ENCODE results near the gene CACNA1I. TPM values are rescaled to one million over a fixed set of nuclear protein-coding genes. Genes with fewer than 3 reads are reported as not detected.

Gene CACNA1I
- total RNA-seq, 1 donor from 2014 or later = 0.32 TPM

DNA sequence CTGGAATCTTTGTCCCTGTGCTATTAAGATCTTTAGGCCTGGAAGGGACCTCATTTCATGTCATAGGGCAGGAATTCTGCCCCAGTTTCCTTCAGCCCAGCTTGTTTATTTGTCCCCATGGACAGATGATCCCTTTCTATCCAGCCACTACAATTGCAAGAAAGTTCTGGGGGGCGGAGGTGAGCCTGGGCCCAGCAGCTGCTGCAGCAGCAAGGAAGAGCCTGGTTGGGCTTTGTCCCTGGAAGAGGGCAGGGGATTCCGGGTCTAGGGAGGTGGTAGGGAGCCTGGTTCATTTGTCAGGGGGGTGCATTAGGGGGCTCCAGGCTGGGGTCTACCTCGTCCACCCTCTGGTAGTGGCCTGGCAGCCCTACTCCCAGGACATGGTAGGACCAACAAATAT, 16.4 kb upstream of the CACNA1I start:
- TF ChIP-seq, protein P1, sequence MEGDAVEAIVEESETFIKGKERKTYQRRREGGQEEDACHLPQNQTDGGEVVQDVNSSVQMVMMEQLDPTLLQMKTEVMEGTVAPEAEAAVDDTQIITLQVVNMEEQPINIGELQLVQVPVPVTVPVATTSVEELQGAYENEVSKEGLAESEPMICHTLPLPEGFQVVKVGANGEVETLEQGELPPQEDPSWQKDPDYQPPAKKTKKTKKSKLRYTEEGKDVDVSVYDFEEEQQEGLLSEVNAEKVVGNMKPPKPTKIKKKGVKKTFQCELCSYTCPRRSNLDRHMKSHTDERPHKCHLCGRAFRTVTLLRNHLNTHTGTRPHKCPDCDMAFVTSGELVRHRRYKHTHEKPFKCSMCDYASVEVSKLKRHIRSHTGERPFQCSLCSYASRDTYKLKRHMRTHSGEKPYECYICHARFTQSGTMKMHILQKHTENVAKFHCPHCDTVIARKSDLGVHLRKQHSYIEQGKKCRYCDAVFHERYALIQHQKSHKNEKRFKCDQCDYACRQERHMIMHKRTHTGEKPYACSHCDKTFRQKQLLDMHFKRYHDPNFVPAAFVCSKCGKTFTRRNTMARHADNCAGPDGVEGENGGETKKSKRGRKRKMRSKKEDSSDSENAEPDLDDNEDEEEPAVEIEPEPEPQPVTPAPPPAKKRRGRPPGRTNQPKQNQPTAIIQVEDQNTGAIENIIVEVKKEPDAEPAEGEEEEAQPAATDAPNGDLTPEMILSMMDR (IDR thresholded peaks at IDR 0.05) = no peak
- Histone ChIP-seq H3K9me3 (no peaks in the 10 kb centered on the region), H3K27ac (no peak overlapping the region), H3K27me3 (peaks cover 63% of the 10 kb centered on the region), H3K4me3 (no peak overlapping the region), H3K4me1 (peaks cover 4% of the 10 kb centered on the region), H3K36me3 (no peaks in the 10 kb centered on the region)
- intact Hi-C loops (cut with DNase I) = no loop called here
- no peak for ATAC-seq
- no peak for DNase-seq

DNA sequence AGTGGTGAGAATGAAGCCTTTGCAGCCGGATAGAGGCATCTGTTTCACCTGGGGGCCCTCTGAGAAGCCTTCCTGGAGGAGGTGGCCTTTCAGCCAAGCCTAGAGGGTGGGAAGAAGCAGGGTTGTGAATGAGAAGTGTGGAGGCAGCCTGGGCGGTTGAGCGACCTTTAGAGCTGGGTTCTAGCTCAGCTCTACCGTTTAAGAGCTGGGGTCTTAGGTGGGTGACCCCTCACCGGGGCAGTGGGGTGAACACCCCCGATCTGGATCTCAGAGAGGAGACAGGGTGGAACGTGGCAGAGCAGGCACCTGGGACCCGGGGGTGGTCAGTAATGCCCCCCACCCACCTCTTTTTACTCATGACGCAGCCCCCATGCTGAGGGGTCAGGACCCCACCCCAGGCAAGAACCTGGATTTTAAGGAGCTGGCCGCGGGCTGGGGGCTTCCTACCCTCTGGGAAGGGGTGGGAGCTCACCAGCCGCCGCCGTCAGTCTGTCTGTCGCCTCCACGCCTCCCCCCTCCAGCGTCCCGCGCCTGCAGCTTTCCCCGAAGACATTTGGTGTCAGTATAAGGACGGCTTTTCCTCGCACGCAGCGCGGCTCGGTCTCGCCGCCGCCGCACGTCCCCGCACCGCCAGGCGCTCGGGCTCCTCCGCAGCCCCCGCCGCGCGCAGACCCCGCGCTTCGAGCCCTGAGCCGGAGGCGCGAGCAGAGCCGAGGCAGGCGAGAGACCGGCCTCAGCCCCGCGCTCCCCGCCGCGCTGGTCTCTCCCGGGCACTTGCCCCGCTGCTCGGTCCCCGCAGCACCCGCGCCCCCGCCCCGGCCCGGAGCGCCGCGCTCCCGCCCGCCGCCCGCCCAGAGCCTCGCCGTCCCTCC, 13.3 kb upstream of the CACNA1I start:
- intact Hi-C loops (cut with DNase I) = no loop called here
- no peak for ATAC-seq

DNA sequence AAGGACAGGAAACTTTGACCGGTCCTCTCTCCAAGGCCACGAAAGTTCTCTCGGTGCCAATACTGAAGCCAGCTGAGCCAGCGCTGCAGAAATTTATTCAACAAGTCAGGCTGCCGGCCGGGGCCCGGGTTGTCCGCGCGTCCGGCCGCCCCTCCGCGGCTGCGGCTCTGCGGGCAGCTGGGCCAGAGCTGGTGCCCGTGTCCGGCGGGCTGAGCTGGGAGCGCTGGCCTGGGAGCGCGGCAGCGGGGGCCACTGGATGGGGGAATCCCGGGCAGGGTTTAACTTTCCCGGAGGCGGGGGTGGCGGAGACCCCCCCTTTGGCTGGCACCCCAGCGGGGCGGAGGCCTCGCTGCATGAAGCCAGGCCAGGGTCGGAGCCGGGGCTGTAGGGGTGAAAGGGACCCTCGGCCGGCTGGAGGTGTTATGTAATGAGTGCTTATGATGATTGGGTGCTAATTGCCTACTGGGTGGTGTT, 12.3 kb upstream of the CACNA1I start:
- Histone ChIP-seq H3K27ac (no peak overlapping the region), H3K4me1 (peaks cover 4% of the 10 kb centered on the region), H3K36me3 (no peaks in the 10 kb centered on the region), H3K9me3 (no peaks in the 10 kb centered on the region), H3K4me3 (no peak overlapping the region), H3K27me3 (peaks cover 68% of the 10 kb centered on the region)
- ATAC-seq (no peak), DNase-seq (no peak)
- TF ChIP-seq, protein P1 (IDR thresholded peaks at IDR 0.05) = no peak
- intact Hi-C loops (cut with DNase I) = no loop called here

More for the DNA sequence above, 13.3 kb upstream of the CACNA1I start:
- DNase-seq = no peak
- H3K36me3 ChIP-seq = no peaks in the 10 kb centered on the region
- H3K27me3 ChIP-seq = peaks cover 76% of the 10 kb centered on the region
- no peaks in the 10 kb centered on the region for H3K9me3 ChIP-seq
- no peak overlapping the region for H3K27ac ChIP-seq
- TF ChIP-seq, protein P1 (IDR thresholded peaks at IDR 0.05) = no peak
- no peak overlapping the region for H3K4me3 ChIP-seq
- H3K4me1 ChIP-seq = peaks cover 4% of the 10 kb centered on the region

DNA sequence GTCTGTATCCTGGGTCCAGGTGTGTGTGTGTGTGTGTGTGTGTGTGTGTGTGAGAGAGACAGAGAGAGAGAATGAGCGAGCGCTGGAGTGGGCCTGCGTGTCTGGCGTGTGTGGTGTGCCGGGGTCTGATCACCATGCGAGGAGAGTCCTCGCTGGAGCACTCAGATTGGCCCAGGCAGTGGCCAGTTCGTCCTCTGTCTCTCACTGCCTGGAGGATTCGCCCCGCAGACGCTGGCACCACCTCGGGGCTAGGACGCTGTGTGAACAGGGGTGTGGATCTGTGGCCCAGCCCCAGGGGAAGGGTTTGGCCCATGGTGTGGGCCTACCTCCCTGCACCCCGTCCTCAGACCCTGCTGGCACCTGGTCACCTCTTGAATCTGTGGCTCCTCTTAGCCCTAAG, 11.6 kb upstream of the CACNA1I start:
- ATAC-seq (peak; percentile 4), DNase-seq (no peak)
- Histone ChIP-seq H3K36me3 (no peaks in the 10 kb centered on the region), H3K27ac (no peak overlapping the region), H3K27me3 (peaks cover 66% of the 10 kb centered on the region), H3K4me3 (no peak overlapping the region), H3K4me1 (peaks cover 4% of the 10 kb centered on the region), H3K9me3 (no peaks in the 10 kb centered on the region)
- intact Hi-C loops (cut with DNase I) = no loop called here
- TF ChIP-seq, protein P1 (IDR thresholded peaks at IDR 0.05) = no peak

DNA sequence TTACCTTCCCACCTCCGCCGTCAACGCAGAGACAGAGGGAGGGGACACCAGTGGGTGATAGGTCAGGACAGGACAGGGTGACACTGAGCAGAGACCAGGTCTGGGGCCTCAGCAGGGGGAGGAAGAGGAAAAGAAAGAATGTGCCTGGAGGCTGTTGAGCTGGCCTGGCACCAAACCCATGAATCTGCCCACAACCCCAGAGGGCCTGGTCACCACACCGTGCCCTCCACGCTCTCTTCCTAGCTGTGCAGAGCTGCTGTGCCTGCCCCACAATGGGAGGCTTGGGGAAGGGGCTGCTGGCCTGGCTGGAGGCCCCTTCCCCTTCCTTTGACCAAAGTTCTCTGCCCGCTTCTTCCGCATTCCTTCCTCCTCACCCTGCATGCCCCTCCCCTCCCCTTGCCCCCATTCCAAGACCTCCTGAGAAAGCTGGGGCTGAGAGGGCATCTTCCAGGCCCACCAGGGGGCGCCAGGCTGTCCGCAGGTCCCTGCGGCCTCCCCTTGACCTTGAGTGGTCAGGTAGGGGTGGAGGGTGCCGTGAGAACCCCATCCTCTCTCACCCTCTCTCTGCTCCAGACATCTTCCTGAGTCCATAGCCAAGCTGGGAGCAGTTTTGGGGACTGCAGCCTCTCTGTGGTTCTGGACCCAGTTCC, 11.0 kb upstream of the CACNA1I start:
- TF ChIP-seq, protein P1 (IDR thresholded peaks at IDR 0.05) = peak; percentile 27
- H3K4me1 ChIP-seq = peaks cover 4% of the 10 kb centered on the region

More for the DNA sequence above, 11.0 kb upstream of the CACNA1I start:
- Histone ChIP-seq H3K9me3 (no peaks in the 10 kb centered on the region), H3K4me3 (no peak overlapping the region), H3K27me3 (peaks cover 68% of the 10 kb centered on the region), H3K27ac (no peak overlapping the region), H3K36me3 (no peaks in the 10 kb centered on the region)
- DNase-seq (no peak), ATAC-seq (peak; percentile 8)
- intact Hi-C loops (cut with DNase I) = no loop called here
